ENCODE results near the gene SAP25.
A peak's percentile ranks its signal among the peaks of the same experiment; 100 is the strongest.
"Not testable (repeated sequence)": the region's sequence is repeated elsewhere in the genome, so short reads cannot be mapped to it uniquely, and the experiment has no call there.

Gene SAP25

DNA sequence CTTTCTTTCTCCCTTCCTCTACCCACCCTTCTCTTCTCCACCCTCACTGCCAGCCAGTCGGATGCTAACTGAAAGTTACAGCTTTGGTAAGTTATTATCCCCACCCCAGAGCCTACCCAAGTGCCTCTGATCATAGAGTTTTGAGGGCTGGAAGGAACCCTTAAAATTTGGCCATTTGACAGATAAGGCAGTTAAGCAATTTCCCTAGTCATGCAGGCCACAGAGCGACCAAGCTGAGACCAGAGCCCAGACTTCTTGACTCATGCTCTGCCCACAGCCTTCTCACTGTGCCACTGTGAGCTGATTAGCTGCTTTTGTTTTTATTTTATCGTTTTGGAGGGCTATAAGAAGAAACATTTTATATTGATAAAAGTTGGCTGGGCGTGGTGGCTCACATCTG is 17.2 kb downstream of the SAP25 start:
- DNase-seq: peak; percentile 65

DNA sequence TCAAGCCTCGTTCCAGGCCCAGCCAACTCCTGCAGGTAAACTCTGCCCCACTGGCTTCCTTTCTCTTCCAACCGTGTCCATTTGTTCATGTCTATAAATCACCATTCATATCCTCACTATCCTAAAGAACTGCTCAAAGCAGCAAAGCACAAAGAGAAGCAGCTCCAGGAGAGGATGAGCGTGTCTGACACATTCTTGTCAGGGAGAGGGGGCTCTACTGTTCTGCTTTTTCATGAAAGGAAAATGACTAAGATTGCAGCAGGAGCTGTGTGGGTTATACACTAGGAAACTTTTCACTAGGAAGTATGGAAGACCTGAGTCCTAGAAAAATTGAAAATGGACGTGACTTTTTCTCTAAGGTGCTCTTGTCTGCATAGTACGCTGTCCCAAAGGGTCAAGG is 18.0 kb downstream of the SAP25 start:
- peak; percentile 36 for DNase-seq

DNA sequence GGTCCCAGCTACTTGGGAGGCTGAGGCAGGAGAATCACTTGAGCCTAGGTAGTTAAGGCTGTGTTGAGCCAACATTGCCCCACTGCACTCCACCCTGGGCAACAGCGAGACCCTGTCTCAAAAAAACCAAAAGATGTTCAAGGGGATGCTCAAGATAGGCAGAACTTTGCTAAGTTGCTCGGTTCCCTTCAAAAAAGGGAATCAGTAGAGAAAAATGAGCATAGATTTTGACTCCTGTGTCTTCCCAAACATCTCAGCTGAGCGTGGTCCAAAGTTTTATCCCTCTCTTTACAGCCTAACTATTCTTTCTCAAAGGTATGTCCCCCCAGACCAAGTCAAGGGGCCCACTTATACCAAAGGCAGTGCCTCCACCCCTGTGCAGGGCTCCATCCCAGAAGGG is 20.7 kb downstream of the SAP25 start:
- no peak for DNase-seq

DNA sequence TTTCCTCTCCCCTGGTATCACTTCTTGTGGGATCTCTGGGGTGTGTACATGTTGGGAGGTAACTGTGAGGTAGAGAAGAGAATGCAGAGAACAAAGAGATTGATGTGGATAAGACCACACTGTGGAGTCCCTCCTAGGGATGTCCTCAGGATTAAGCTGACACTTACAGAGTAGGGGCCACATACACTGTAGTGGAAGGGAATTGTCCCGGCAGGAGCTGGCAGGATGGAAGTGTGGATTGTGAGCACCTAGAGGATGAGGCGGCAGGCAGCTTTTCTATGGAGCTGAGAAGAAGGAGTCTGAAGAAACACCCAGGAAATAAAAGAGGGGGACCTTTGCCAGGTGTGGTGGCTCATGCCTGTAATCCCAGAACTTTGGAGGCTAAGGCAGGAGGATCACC is 21.2 kb downstream of the SAP25 start:
- no peak for DNase-seq

DNA sequence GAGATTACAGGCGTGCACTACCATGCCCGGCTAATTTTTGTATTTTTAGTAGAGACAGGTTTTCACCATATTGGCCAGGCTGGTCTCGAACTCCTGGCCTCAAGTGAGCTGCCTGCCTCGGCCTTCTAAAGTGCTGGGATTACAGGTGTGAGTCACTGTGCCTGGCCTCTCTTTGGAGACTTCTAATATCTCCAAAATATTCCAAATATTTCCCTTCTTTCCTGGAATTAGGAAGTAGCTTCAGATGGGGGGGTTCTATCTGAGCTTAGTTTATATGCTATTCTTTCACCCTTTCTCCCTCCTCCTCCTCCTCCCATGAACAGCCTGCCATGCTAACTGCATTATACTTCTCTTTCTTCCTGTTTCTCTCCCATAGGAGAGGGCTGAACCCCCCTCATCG is 25.3 kb downstream of the SAP25 start:
- DNase-seq: not testable (repeated sequence)

DNA sequence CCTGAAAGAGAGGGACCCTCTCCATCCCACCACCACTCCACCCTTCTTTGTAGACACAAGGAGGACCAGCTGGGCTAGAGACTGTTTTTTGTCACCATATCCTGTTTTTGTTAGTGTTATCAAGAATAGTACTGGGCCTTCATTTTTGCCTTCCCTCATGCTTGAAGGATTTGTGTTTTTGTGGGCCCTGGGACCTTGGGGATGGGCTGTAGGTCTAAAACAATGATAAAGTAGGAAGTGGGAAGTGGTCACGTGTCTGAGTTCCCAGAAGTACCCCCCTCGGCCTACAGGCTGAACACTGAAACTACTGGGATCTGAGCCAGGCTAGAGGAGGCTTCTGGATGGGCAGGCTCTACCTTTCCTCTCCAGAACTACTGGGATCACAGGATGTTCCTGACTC is 25.8 kb downstream of the SAP25 start:
- DNase-seq: no peak

DNA sequence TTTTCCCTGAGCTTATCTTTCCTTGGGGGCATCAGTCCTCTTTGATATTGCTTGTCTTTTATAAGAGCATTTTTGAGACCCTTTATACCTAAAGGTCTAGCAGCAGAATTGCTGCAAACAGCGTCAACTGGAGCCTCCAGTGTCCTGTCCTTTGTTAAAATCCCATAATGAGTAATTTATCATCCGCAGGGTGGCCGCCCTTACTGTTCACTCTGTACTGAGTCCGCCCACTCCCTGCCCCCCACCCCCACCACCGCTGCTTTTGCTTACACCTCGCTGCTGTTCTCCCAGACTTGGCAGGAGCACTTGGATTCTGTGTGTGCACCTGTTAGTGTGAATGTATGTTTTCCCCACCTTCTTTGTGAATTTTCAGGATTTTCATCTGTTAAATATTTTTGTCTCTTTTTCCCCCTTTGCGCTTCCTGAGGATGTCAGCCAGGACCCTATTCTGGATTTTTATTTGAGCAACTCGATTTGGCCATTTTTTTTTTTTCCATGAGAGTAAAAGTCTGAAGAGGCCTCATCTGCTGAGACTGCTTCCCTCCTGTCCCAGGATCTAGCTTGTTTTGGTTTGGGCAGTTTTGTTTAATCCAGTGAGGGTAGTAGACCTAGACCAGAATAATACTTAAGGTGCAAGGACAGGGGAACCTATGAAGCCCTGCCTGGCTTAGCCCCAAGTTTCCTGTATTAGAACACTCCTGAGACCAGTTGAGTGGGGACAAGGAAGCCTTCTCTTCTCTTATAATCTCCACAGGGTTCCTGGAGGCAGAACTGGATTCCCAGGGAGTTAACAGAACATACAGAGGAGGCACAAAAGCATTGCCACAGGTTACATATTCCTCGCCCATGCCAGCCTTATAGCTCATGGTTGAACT is 26.5 kb downstream of the SAP25 start:
- DNase-seq: no peak

DNA sequence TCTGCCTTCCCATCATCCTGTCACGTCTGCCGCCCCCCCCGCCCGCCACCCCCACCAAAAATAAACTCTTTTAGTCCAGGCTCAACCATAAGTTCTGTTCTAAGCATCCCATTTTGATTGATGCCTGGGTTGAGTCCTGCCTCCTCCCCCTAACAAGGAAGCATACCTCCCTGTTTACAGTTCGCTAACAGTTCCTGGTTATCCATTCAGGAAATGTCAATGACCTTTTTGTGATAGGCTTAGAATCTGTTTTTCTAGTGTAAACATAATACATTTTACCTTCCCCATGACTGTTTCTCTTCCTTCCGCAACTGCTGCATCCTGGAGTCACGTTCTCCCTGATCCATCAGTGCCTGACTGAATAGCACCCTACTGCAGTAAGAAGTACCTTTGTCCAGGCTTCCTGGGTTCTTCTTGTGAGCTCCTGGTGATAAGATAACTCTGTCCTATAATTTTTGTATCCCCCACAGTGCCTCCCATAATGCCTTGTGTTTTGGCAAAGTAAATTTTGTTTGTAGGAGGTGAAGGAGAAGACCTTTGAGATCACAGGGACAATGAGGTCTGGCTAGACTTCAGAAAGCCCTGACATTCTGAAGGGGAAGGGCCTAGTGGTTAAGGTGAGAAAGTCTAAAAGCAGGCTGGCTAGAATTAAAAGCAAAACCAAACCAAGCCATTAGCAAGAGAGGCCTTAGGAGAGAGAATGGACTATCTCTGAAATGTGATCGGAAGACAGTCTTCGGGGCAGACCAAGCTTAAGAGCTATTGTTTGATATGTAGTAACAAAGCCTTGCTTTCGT is 27.4 kb downstream of the SAP25 start:
- DNase-seq: no peak

DNA sequence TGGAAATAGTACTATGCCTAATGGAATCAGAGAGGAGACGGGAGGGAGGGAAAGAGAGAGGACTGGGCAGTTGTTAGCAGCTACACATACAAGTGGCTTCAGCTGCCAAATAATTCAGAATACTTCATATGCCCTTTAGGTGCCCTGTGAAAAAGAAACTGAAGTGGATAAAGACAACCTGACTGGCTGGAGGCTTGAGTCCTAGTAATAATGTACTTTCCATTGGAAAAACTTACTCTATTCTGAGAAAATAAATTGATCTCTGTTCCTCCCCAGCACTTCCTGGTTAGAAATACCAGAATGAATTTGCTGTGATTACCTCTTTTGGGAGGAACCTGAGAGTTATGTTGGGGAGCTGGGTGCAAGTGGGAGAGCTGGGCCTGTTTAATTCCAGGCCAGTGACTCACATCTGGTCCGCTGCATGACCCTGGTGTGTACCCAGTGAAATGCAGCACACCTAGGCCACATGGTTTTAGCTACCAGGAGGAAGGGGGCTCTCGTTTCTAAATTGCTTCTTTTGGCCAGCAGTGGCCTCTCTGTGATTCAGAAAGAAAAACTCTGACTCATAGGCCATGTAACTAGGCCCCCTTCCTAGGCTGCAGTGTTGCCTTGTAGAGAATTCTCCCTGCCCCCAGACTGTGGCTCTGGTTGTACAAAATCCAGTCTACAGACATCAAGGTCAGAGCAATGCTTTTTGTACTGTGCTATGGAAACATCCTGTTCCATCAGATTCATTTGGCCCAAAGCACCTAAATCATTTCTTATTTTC is 28.2 kb downstream of the SAP25 start:
- DNase-seq: peak; percentile 55

DNA sequence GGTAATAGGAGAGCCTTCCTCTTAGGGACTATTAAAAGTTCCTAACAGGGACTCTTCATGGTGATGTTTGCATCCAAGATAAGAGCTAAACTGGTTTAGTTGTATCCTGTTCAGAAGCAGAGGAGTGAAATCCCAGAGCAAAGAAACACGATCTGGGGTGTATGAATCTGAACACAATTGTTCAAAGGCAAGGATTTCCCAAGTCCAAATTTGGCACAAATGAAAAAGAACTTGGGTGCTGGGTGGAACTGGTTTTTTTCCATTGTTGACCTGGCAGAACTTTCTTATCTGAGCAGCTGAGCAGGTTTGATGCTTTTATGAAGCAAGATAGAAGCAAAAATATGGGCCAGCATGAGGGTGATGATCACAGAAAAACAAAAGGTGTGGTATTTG is 28.7 kb downstream of the SAP25 start:
- DNase-seq: no peak

DNA sequence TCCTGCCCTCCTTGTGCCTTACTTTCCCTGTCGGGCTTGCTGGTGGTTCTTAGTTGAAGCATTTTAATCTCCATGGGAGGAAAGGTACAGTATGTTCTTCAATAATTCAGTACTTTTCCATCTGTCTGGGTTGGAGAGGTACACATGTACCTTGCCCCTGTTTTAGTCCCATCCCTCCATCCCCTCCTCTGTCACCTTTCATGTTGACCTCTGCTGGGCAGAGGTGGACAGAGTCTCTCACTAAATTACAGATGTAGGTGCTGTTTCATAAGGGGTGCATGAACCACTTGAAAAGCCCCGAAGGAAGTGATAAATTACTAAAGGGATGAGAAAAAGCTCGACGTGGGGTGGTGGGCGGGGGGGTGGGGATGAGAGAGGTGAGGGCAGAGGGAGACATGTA is 29.3 kb downstream of the SAP25 start:
- DNase-seq: no peak

DNA sequence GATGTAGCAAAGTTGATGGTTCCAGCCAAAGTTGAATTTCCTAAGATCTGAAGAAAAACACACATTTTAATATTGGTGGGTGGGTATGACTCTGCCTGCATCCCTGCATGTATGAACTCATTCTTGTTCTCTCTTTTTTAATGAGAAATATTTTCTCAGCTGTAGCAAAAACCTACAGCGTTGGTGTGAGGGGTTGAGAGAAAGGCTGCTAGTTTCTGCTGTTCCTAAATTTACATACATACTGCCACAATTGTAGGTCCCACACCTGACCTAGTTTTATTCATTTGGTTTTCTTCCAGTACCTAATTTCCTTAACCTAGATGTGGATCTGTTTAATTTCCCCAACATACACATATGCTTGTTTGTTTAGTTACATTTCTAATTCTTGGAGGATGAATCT is 30.1 kb downstream of the SAP25 start:
- no peak for DNase-seq

DNA sequence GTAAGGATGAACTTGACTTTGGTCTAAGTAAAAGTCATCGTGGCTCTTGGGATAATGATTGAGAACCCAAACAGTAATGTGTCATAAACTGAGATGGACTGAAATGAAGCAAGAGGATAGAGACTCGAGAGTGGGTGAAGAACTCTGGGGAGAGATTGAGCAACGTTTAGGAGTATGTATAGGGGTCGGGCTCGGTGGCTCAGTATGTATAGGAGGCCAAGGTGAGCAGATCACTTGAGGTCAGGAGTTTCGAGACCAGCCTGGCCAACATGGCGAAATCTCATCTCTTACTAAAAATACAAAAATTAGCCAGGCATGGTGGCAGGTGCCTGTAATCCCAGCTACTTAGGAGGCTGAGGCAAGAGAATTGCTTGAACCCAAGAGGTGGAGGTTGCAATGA is 32.4 kb downstream of the SAP25 start:
- peak; percentile 20 for DNase-seq

DNA sequence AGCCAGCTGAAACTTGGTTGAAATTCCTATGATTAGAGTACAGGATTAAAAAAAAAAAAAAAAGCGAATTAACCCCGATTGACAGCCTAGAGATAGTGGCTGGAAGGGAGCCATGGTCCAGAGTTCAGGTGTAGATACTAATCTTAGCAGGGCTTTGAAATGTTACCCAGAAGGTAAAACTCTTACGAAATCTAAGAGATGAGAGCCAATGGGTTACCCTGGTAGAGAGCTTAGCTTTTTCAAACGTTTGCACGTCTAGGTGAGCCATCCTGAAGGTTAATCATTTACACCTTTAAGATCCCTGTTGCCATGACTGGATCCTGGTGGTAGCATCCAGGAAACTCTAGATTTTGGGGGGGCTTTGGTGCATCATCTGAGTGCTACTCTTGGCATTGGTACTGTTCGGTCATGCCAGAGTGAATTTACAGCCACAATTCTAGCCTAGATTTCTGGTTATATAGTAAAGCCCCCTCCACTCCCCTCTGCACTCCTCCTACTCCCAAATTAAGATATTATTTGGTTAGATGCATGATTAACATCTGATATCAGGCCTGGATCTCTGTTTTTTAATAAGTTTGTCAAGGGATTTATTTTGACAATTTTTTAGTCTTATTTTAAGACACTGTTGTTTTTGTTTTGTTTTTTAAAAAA is 33.5 kb downstream of the SAP25 start:
- no peak for DNase-seq

DNA sequence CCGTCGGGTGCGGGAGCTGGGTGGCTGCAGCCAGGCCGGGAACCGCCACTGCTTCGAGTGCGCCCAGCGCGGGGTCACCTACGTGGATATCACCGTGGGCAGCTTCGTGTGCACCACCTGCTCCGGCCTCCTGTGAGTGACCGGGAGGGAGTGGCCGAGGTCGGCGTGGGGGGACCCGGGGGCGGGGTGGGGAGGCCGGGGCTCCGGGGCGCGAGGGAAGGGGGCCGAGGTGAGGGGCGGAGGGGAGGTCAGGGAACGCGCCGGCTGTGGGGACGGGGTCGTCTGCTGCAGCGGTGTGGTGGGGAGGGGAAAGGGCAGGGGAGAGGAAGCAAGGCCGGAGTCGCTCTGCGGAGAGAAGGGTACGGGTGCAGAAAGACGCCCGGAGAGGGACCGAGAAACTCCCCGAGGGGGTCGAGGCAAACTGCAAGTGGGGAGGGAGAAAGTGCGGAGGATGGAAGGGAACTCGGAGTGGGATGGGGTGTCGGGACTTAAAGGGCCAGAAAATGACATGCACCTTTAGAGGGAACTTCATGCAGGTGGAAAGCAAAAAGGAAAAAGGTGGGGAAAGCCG is 34.2 kb downstream of the SAP25 start:
- DNase-seq: no peak

DNA sequence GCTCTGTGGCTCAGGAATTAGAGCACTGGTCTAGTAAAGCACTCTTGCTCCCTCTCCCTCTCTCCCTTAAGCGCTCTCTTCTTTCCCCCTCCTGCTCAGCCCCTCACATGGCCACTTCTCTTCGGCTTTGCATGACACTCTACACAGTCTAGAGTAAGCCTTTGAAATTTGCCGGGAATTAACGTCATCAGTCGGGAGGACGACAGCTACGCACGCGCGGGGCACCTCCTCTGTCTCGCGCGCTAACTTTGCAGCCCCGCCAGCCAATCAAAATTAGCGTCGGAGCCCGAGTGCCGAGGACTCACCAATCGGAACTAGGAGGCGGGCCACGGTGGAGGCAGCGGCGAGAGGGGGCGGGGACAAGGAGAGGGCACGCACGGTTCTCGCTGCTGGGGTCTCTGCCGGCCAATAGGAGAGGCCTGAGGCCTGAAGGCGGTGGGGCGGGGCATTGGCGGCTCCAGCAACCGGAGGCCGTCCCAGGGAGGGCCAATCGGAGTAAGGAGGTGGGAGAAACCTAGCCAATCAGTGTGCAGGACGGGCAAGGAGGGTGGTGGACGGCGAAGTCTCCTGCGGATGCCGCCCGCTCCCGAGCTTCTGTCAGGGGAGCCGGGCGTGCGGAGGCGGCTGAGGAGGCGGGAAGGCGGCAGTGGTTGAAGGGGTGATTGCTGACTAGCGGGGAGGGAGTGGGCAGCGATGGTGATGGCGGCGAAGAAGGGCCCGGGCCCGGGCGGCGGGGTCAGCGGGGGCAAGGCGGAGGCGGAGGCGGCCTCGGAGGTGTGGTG is 34.9 kb downstream of the SAP25 start, which contains the start of gene AGFG2:
AGFG2 (plus strand) TSS at position 550 of the 782 bp plus-strand sequence; CDS start at position 694, 144 bp downstream.
- DNase-seq: peak; percentile 100

DNA sequence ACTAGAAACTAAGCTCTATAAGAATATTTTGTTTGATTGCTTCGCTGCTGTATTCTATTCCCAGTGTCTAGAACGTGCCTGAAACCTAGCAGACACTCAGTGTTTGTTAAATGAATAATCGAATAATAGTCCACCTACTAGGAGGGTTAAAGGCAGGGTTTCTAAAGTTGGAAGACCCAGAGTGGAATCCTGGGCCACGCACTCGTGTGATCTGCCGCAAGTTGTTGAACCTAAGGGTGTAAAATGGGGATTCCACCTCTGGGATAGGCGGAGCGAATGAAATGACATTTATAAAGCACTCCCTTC is 35.4 kb downstream of the SAP25 start:
- DNase-seq: no peak

DNA sequence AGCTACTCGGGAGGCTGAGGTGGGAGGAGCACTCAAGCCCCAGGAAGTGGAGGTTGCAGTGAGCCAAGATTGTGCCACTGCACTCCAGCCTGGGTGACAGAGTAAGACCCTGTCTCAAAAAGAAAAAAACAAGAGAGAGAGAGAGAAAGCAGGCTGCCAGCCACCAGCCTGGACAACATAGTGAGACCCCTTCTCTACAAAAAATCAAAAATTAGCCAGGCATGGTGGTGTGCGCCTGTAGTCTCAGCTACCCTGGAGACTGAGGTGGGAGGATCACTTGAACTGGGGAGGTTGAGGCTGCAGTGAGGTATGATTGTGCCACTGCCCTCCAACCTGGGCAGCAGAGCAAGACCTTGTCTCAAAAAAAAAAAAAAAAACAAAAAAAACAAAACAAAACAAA is 37.0 kb downstream of the SAP25 start:
- DNase-seq: not testable (repeated sequence)

DNA sequence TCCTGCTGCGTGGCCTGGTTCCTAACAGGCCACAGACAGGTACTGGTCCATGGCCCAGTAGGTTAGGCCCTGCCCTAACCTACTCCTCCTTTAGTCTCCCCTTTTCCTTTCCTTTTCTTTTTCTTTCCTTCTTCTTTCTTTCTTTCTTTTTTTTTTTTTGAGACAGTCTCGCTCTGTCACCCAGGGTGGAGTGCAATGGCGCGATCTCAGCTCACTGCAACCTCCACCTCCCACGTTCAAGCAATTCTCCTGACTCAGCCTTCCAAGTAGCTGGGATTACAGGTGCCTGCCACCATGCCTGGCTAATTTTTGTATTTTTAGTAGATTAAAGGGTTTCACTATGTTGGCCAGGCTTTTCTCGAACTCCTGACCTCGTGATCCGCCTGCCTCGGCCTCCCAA is 37.7 kb downstream of the SAP25 start:
- not testable (repeated sequence) for DNase-seq

DNA sequence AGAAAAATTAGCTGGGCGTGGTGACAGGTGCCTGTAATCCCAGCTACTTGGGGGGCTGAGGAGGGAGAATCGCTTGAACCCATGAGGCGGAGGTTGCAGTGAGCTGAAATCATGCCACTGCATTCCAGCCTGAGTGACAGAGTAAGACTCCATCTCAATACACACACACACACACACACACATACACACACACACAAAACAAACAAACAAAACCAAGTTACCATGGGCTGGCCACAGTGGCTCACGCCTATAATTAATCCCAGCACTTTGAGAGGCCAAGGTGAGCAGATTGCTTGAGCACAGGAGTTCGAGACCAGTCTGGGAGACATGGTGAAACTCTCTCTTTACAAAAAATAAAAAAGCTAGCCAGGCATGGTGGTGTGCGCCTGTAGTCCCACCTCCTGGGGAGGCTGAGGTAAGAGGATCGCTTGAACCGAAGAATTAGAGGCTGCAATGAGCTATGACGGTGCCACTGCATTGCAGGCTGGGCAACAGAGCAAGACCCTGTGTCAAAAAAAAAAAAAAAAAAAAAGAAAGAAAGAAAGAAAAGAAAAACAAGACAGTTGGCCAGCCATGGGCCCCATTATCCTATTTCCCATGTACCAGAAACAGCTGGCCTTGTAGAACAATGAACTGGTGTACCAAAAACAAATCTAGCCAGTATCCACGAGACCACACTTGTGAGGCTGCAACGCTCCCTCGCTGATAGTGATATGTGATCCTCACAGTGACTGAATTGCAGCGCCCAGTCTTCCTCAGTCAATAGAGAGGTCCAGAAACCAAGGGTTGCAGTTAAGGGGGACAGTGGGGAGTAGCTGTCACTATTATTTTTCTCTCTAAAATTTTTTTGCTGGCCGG is 41.3 kb downstream of the SAP25 start:
- DNase-seq: no peak

Measured in suppressor macrophage treated with lipopolysaccharide for 4 hours (primary cell).